Activated T-helper 17 cell treated with anti-CD3 and anti-CD28 coated beads, Interleukin-2, amount 50 U/mL, for 72 hours (primary cell): Measurements from ENCODE around the gene CTSE. TPM values are rescaled to one million over a fixed set of nuclear protein-coding genes. Genes with fewer than 3 reads are reported as not detected.

ENCODE experiments used
- ATAC-seq: fragments of 150-1000 bp; cut with Tn5 transposase; replicated peaks from 2 replicates; pipeline ENCODE4 v1.10.0; 2021; ENCODE audit warnings: mild to moderate bottlenecking, moderate library complexity
- H3K27ac Mint-ChIP-seq: one replicate; pipeline ENCODE4 v1.8.0; 2022; ENCODE audit warnings: mixed read lengths
- H3K27me3 Mint-ChIP-seq: one replicate; pipeline ENCODE4 v1.8.0; 2022; ENCODE audit warnings: mixed read lengths
- H3K36me3 Mint-ChIP-seq: one replicate; pipeline ENCODE4 v1.8.0; 2022; ENCODE audit warnings: low read depth, mild to moderate bottlenecking, mixed read lengths
- H3K4me1 Mint-ChIP-seq: one replicate; pipeline ENCODE4 v1.8.0; 2022; ENCODE audit warnings: mixed read lengths
- H3K4me3 Mint-ChIP-seq: one replicate; pipeline ENCODE4 v1.8.0; 2022; ENCODE audit warnings: mild to moderate bottlenecking, mixed read lengths
- H3K9me3 Mint-ChIP-seq: one replicate; pipeline ENCODE4 v1.8.0; 2022; ENCODE audit warnings: mixed read lengths
- total RNA-seq, 2 donors: library from RNA; stranded (reverse); gene quantifications; one replicate each; pipeline ENCODE4 v1.2.3, GENCODE V29; 2022

The CTSE gene
- total RNA-seq, 2 donors from 2014 or later: not detected

DNA sequence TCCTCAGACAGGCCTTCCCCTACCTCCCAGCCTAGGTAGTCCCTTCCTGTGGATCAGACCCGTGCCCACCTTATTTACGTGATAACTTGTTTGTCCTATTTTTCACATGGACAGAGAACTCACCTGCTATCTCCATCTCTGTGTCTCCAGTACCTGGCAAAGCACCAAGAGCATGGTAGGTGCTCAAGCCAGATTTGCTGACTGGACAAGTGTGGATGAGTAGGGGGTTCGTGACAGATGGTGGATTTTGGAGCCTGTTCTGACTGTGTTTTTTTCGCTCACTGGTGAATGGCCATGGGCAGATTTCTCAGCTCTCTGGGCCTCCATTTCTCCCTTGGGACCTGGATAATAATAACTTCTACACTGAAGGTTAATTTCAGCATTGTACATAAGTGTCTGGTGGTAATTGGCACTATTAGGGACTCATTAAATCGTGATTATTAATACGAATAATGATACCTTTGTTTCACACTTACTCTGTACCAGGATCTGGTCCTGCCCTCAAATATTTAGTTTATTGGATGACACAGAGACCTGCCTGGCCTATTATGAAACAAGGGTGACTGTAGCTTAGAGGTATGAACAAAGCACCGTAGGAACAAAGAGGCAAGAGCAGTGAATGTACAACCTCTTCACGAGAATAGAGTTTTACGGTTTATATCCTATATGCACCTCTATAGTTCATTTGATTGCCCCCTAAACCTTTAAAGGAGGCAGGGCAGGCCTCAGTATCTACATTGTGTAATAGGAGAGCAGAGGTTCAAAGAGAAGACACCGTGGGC lies 56.0 kb downstream of the CTSE start:
- peaks cover 5% of the 10 kb centered on the region for H3K4me1 Mint-ChIP-seq
- peaks cover 4% of the 10 kb centered on the region for H3K27me3 Mint-ChIP-seq
- H3K9me3 Mint-ChIP-seq: no peaks in the 10 kb centered on the region
- no peak overlapping the region for H3K4me3 Mint-ChIP-seq
- H3K27ac Mint-ChIP-seq: no peak overlapping the region
- no peak for ATAC-seq
- no peaks in the 10 kb centered on the region for H3K36me3 Mint-ChIP-seq

- H3K4me3 Mint-ChIP-seq: no peak overlapping the region
- peaks cover 12% of the 10 kb centered on the region for H3K27me3 Mint-ChIP-seq
Measured at GRCh38 chr1:205965036-205965884, 58.4 kb downstream of the CTSE start.

GRCh38 chr1:205963352-205964155 lies 60.1 kb downstream of the CTSE start:
- no peaks in the 10 kb centered on the region for H3K36me3 Mint-ChIP-seq
- peaks cover 5% of the 10 kb centered on the region for H3K4me1 Mint-ChIP-seq
- H3K9me3 Mint-ChIP-seq: no peaks in the 10 kb centered on the region
- no peak overlapping the region for H3K4me3 Mint-ChIP-seq
- peak; percentile 85 for ATAC-seq
- peaks cover 21% of the 10 kb centered on the region for H3K27me3 Mint-ChIP-seq
- peak overlapping the region; percentile 46 for H3K27ac Mint-ChIP-seq

More at GRCh38 chr1:205965036-205965884, 58.4 kb downstream of the CTSE start:
- H3K4me1 Mint-ChIP-seq: peaks cover 5% of the 10 kb centered on the region
- H3K9me3 Mint-ChIP-seq: no peaks in the 10 kb centered on the region
- ATAC-seq: no peak
- no peaks in the 10 kb centered on the region for H3K36me3 Mint-ChIP-seq
- no peak overlapping the region for H3K27ac Mint-ChIP-seq

GRCh38 chr1:205962821-205963221 lies 60.9 kb downstream of the CTSE start:
- no peaks in the 10 kb centered on the region for H3K36me3 Mint-ChIP-seq
- peak overlapping the region; percentile 46 for H3K27ac Mint-ChIP-seq
- H3K9me3 Mint-ChIP-seq: no peaks in the 10 kb centered on the region
- ATAC-seq: no peak
- peaks cover 5% of the 10 kb centered on the region for H3K4me1 Mint-ChIP-seq
- H3K27me3 Mint-ChIP-seq: peaks cover 21% of the 10 kb centered on the region
- H3K4me3 Mint-ChIP-seq: no peak overlapping the region

DNA sequence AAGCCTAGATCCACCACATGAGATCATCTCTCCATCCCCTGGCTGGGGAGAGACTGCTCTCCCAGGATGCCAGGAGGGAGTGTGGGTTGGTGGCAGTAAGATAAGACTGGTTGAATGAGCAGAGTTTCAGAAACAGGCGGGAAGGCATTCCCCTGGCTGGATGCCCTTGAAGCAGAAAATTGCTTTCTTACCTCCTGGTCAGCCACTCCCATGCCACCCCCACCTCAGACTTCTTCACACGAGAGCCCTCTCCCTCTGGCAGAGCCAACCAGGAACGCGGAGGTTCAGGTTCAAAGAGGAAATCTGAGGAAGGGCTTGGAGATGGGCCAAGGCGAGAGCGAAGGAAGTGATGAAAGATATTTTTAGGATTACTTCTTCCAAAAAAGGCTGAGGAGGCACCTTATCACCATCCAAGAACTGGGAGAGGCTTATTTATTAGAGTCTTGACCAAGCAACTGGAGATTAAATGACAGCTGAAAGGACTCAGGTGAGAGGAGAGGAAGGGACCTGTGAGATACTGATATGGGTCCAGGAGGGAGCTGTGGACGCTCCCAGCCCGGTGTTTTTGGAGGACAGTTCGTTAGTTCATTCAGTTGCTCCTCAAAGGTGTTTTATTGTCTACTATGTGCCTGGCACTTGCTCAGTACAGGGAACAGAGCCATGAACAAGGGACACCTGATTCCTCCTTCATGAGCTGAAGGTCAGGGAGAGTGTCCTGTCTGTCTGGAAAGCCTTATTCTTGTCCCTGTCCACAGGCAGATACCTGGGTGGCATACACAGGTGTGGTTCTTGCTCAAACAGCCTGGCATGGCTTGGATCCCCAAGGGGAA lies 61.5 kb downstream of the CTSE start:
- Mint-ChIP-seq H3K27me3 (peaks cover 24% of the 10 kb centered on the region), H3K9me3 (no peaks in the 10 kb centered on the region)

DNA sequence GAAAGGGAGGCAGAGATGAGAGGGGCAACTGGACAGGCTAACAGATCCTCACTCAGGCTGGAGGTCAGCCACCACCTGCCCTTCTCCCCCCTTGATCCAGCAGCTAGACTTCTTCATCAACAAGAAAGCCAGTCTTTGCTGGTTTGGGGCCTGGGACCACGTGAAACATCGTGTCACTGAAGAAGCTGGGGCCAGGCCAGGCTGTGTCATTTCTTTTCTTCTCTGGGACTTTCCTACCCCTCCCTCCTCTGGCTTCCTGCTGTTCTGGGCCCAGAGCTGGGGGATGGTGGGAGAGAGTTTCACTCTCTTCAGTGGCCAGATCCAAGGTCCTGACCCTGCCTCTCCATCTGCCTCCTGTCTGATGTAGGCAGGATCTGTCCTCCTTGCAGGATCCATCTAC lies 62.3 kb downstream of the CTSE start:
- peak overlapping the region; percentile 12 for H3K27ac Mint-ChIP-seq
- H3K4me3 Mint-ChIP-seq: no peak overlapping the region
- peak; percentile 71 for ATAC-seq
- peaks cover 29% of the 10 kb centered on the region for H3K27me3 Mint-ChIP-seq
- no peaks in the 10 kb centered on the region for H3K36me3 Mint-ChIP-seq
- no peaks in the 10 kb centered on the region for H3K9me3 Mint-ChIP-seq
- peaks cover 5% of the 10 kb centered on the region for H3K4me1 Mint-ChIP-seq

More for the DNA sequence above, 61.5 kb downstream of the CTSE start:
- H3K27ac Mint-ChIP-seq: no peak overlapping the region
- no peaks in the 10 kb centered on the region for H3K36me3 Mint-ChIP-seq
- H3K4me3 Mint-ChIP-seq: no peak overlapping the region
- no peak for ATAC-seq
- peaks cover 5% of the 10 kb centered on the region for H3K4me1 Mint-ChIP-seq

DNA sequence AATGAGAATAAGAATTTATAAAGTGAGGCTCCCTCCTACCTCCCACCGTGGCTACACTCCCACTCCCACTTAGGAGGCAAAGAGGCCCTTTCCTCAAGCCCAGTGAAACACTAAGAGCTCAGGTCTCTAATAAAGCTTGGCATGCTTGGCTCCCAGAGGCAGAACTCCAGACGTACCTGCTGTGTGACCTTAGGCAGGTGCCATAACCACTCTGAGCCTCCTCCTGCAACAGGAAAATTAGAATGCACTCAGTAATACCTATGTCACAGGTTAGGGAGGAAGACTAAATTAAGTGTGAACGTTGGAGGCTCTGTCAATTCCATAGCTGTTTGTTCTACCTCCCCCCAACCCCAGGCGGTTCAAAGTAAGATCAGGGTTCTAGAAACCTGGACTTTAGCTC lies 63.9 kb downstream of the CTSE start:
- Mint-ChIP-seq H3K9me3 (no peaks in the 10 kb centered on the region), H3K36me3 (no peaks in the 10 kb centered on the region), H3K27ac (no peak overlapping the region), H3K4me3 (no peak overlapping the region), H3K27me3 (peaks cover 33% of the 10 kb centered on the region), H3K4me1 (peaks cover 5% of the 10 kb centered on the region)
- ATAC-seq: no peak

Other genes with a start within 250 kb of the CTSE start
- 10 to 100 TPM; 31.9 to 40.4 TPM for gene RAB29, start 248.4 kb downstream of the CTSE start, total RNA-seq
- 10 to 100 TPM; 27.7 to 56.8 TPM for gene SLC41A1, start 210.7 kb downstream of the CTSE start, total RNA-seq
- gene PM20D1, start 173.8 kb downstream of the CTSE start, total RNA-seq: under 1 TPM; 0.32 TPM
- gene SLC26A9, start 80.4 kb downstream of the CTSE start, total RNA-seq: not detected
- gene RAB7B, start 20.5 kb downstream of the CTSE start, total RNA-seq: not detected
- not detected for gene RHEX, start 29.3 kb upstream of the CTSE start, total RNA-seq
- not detected for gene AVPR1B, start 93.5 kb upstream of the CTSE start, total RNA-seq
- gene FAM72A, start 178.9 kb upstream of the CTSE start, total RNA-seq: 10 to 100 TPM; 16.6 to 22.7 TPM
- gene SRGAP2, start 179.6 kb upstream of the CTSE start, total RNA-seq: 10 to 100 TPM; 45.8 to 59.7 TPM